SK-N-SH treated with all-trans-retinoic acid at 6 μM for 48 hours (cell line): ENCODE results near the gene POU6F2.

Experiments used
- ARNTL ChIP-seq: fragments of 450-650 bp; formaldehyde crosslinking; IDR thresholded peaks from 2 replicates; pipeline ENCODE4 v1.5.0; 2020; ENCODE audit warnings: low read depth, mild to moderate bottlenecking, moderate library complexity, borderline replicate concordance
- ISL1 ChIP-seq: fragments of 250-450 bp; sonication (Bioruptor Pico); IDR thresholded peaks from 2 replicates; pipeline ENCODE4 v2.1.2; 2022; ENCODE audit warnings: mild to moderate bottlenecking, moderate library complexity
- PATZ1 ChIP-seq: fragments of 250-450 bp; sonication (Bioruptor Pico); IDR thresholded peaks from 2 replicates; pipeline ENCODE4 v1.8.0; 2020; ENCODE audit warnings: mild to moderate bottlenecking, moderate library complexity, borderline replicate concordance
- POU6F1 ChIP-seq: fragments of 250-450 bp; sonication (Bioruptor Pico); IDR thresholded peaks from 2 replicates; pipeline ENCODE4 v1.8.0; 2021; ENCODE audit warnings: low read depth, mild to moderate bottlenecking, moderate library complexity, borderline replicate concordance
- ZFP3 ChIP-seq: fragments of 250-450 bp; sonication (Bioruptor Pico); IDR thresholded peaks from 2 replicates; pipeline ENCODE4 v1.5.0; 2020; ENCODE audit warnings: mild to moderate bottlenecking, moderate library complexity
- ZFP30 ChIP-seq: fragments of 450-650 bp; formaldehyde crosslinking; IDR thresholded peaks from 2 replicates; pipeline ENCODE4 v1.5.0; 2022; ENCODE audit warnings: mild to moderate bottlenecking, moderate library complexity
- ZNF70 ChIP-seq: fragments of 450-650 bp; formaldehyde crosslinking; IDR thresholded peaks from 2 replicates; pipeline ENCODE4 v1.5.0; 2020; ENCODE audit warnings: mild to moderate bottlenecking, moderate library complexity
- TF ChIP-seq, protein P1 (sequence below): fragments of 250-450 bp; sonication (Bioruptor Pico); IDR thresholded peaks from 2 replicates; pipeline ENCODE4 v1.5.0; 2020; ENCODE audit warnings: mild to moderate bottlenecking, moderate library complexity

DNA sequence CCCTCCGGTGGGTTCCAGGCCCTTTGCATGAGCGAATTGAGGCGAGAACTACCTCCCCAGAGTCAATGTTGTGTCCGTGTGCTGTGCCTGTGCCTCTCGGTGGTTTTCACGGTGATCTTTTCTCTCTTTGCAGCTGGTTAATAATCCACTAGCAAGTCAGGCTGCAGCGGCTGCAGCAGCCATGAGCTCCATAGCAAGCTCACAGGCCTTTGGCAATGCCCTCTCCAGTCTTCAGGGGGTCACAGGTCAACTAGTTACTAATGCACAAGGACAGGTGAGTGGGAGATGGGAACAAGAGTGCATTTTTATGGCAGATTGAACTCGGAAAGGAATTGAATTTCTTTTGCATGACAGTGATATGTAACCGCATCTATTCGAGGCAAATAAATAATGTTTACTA, 428.8 kb downstream of the POU6F2 start:
- TF ChIP-seq ZFP3 (CRISPR knock-in tag) (no peak), ARNTL (CRISPR knock-in tag) (no peak), ZNF70 (CRISPR knock-in tag) (no peak), ZFP30 (CRISPR knock-in tag) (no peak), POU6F1 (CRISPR knock-in tag) (no peak), ISL1 (CRISPR knock-in tag) (no peak), PATZ1 (CRISPR knock-in tag) (no peak)
- TF ChIP-seq, protein P1, sequence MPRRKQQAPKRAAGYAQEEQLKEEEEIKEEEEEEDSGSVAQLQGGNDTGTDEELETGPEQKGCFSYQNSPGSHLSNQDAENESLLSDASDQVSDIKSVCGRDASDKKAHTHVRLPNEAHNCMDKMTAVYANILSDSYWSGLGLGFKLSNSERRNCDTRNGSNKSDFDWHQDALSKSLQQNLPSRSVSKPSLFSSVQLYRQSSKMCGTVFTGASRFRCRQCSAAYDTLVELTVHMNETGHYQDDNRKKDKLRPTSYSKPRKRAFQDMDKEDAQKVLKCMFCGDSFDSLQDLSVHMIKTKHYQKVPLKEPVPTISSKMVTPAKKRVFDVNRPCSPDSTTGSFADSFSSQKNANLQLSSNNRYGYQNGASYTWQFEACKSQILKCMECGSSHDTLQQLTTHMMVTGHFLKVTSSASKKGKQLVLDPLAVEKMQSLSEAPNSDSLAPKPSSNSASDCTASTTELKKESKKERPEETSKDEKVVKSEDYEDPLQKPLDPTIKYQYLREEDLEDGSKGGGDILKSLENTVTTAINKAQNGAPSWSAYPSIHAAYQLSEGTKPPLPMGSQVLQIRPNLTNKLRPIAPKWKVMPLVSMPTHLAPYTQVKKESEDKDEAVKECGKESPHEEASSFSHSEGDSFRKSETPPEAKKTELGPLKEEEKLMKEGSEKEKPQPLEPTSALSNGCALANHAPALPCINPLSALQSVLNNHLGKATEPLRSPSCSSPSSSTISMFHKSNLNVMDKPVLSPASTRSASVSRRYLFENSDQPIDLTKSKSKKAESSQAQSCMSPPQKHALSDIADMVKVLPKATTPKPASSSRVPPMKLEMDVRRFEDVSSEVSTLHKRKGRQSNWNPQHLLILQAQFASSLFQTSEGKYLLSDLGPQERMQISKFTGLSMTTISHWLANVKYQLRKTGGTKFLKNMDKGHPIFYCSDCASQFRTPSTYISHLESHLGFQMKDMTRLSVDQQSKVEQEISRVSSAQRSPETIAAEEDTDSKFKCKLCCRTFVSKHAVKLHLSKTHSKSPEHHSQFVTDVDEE (CRISPR knock-in tag): no peak
